Fibroblast of lung (primary cell): ENCODE measurements around the gene TNC. TPM values are rescaled to one million over a fixed set of nuclear protein-coding genes. Genes with fewer than 3 reads are reported as not detected.

ENCODE experiments used
- DNase-seq, 2 donors: peaks; one replicate each; pipeline versions ENCODE4 v3.0.0 to v3.0.0-alpha.2; 2010; ENCODE audit warnings: low read depth in 2 of 2
- H2AFZ ChIP-seq: 2 replicates; pipeline ENCODE4 v1.5.1; 2012; ENCODE audit warnings: low read length, control low read depth, inconsistent platforms
- H3K27ac ChIP-seq: 2 replicates; pipeline ENCODE4 v1.5.1; 2011; ENCODE audit warnings: low read length, control low read depth; ENCODE audit not compliant: insufficient read depth
- H3K27me3 ChIP-seq: 2 replicates; pipeline ENCODE4 v1.5.1; 2011; ENCODE audit warnings: mild to moderate bottlenecking, low read length; ENCODE audit not compliant: control insufficient read depth, insufficient read depth
- H3K36me3 ChIP-seq: 2 replicates; pipeline ENCODE4 v1.5.1; 2011; ENCODE audit warnings: low read length; ENCODE audit not compliant: control insufficient read depth, insufficient read depth
- H3K4me1 ChIP-seq: 2 replicates; pipeline ENCODE4 v1.5.1; 2011; ENCODE audit warnings: low read length; ENCODE audit not compliant: control insufficient read depth, insufficient read depth; ENCODE audit errors: extremely low read depth
- H3K4me2 ChIP-seq: 2 replicates; pipeline ENCODE4 v1.5.1; 2011; ENCODE audit warnings: low read length, control low read depth; ENCODE audit not compliant: insufficient read depth; ENCODE audit errors: extremely low read depth
- H3K4me3 ChIP-seq, 4 experiments: fragments of 200-600 bp in 1 of 4; sonication (generic) in 1 of 4; replicated peaks in 1 of 4; 2 replicates each; pipeline ENCODE4 v1.5.1; 2011 to 2016; ENCODE audit warnings: low read length in 4 of 4, low read depth in 3 of 4, mild to moderate bottlenecking in 3 of 4, control low read depth in 2 of 4, inconsistent platforms in 1 of 4, mixed read lengths in 1 of 4; ENCODE audit not compliant: insufficient read depth in 1 of 4; ENCODE audit errors: control extremely low read depth in 1 of 4
- H3K79me2 ChIP-seq: 2 replicates; pipeline ENCODE4 v1.5.1; 2012; ENCODE audit warnings: mild to moderate bottlenecking, low read length, inconsistent platforms; ENCODE audit not compliant: control insufficient read depth, insufficient read depth
- H3K9ac ChIP-seq: 2 replicates; pipeline ENCODE4 v1.5.1; 2011; ENCODE audit warnings: mild to moderate bottlenecking, low read length, control low read depth; ENCODE audit not compliant: insufficient read depth
- H3K9me3 ChIP-seq: 2 replicates; pipeline ENCODE4 v1.5.1; 2012; ENCODE audit warnings: low read depth, low read length; ENCODE audit not compliant: control insufficient read depth, insufficient read depth
- H4K20me1 ChIP-seq: 2 replicates; pipeline ENCODE4 v1.5.1; 2011; ENCODE audit warnings: low read length; ENCODE audit not compliant: control insufficient read depth, insufficient read depth; ENCODE audit errors: extremely low read depth
- EZH2 ChIP-seq: IDR thresholded peaks from 2 replicates; pipeline ENCODE4 v1.5.1; 2012; ENCODE audit warnings: low read length, control low read depth, mild to moderate bottlenecking; ENCODE audit errors: missing control alignments
- polyA plus RNA-seq, 2 donors: library from polyadenylated mRNA; depleted of rRNA in 1 of 2; stranded (reverse) in 1 of 2; unstranded in 1 of 2; fragments of >200 nt; gene quantifications; 2 replicates each; pipeline ENCODE4 v1.2.1, GENCODE V29; 2011 to 2012; ENCODE audit warnings: missing spikeins in 1 of 2
- total RNA-seq: library from RNA; depleted of rRNA; stranded (reverse); fragments of >200 nt; gene quantifications from 2 replicates; pipeline ENCODE4 v1.2.1, GENCODE V29; 2014
- TF ChIP-seq, protein P1 (sequence below), 2 donors: IDR thresholded peaks in 1 of 2; conservative IDR thresholded peaks in 1 of 2; 1 replicate in 1 of 2; 2 replicates in 1 of 2; pipeline ENCODE4 v1.5.1; 2011 to 2012; ENCODE audit warnings: low read length in 2 of 2, control low read depth in 1 of 2, inconsistent platforms in 1 of 2, low read depth in 1 of 2, mild to moderate bottlenecking in 1 of 2

The TNC gene
- total and polyA plus RNA-seq, 2 donors (not counting 1 experiment from before 2014, with no cell fraction given): 227 to 560 TPM

DNA sequence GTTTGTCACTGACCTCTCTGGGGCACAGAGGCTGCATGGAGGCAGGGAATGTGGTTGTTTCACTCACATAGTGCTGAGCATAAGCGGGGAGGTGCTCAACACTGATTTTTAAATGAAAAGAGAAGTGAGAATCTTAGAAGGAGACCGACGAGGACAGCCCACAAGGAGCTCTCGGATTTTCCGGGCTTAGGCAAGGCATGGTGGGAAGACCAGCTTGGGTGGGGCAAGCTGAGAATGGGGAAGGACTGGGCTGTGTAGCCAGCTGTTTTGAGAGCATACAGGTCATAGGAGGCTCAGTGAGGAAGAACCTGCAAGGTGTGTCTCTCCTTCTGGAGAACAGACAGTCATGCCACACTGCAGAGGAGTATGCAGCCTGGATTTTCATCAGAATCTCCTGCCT is 101.6 kb downstream of the TNC start:
- peaks cover 10% of the 10 kb centered on the region for H3K4me1 ChIP-seq
- H4K20me1 ChIP-seq: no peaks in the 10 kb centered on the region
- no peak overlapping the region for H3K4me2 ChIP-seq
- H3K27me3 ChIP-seq: no peaks in the 10 kb centered on the region
- H3K9ac ChIP-seq: no peak overlapping the region
- TF ChIP-seq, protein P1, sequence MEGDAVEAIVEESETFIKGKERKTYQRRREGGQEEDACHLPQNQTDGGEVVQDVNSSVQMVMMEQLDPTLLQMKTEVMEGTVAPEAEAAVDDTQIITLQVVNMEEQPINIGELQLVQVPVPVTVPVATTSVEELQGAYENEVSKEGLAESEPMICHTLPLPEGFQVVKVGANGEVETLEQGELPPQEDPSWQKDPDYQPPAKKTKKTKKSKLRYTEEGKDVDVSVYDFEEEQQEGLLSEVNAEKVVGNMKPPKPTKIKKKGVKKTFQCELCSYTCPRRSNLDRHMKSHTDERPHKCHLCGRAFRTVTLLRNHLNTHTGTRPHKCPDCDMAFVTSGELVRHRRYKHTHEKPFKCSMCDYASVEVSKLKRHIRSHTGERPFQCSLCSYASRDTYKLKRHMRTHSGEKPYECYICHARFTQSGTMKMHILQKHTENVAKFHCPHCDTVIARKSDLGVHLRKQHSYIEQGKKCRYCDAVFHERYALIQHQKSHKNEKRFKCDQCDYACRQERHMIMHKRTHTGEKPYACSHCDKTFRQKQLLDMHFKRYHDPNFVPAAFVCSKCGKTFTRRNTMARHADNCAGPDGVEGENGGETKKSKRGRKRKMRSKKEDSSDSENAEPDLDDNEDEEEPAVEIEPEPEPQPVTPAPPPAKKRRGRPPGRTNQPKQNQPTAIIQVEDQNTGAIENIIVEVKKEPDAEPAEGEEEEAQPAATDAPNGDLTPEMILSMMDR (conservative IDR thresholded peaks at IDR 0.05 in 1 of 2, IDR thresholded peaks at IDR 0.05 in 1 of 2; ENCODE audit: low read depth in 1 of 2, low read length in 2 of 2): no peak
- no peak for TF ChIP-seq EZH2
- peaks cover 6% of the 10 kb centered on the region for H3K36me3 ChIP-seq
- no peaks in the 10 kb centered on the region for H3K9me3 ChIP-seq
- no peak overlapping the region for H3K27ac ChIP-seq
- no peak overlapping the region for H3K4me3 ChIP-seq
- H2AFZ ChIP-seq: no peak overlapping the region
- no peaks in the 10 kb centered on the region for H3K79me2 ChIP-seq
- DNase-seq: no peak

DNA sequence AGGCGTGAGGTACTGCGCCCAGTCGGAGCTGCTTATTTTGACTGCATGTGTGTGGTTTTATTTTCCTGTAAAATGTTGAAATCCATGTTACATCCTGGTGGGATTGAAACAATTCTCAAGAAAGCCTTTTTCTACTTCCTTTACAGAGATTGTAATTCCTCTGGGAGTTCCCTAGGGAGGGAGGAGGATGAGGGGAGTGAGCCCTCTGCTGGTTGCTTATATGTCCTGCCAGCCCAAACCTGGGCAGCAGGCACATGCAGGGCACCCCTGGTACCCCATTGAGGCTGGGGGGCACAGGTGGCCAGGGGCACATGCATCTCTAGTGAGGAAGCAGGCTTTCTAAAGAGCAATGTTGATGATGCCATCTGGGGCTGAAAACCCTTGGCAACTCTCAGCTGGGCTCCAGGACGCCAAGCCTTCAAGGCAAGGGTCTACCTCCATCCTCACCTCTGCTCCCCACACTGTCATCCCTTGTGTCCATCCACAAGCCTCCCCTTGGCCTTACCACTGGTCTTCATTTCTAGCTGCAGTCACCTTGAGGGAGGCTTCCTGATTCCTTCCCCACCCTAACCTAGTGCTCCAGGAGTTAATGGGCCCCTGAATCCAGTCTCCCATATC is 102.8 kb downstream of the TNC start:
- no peaks in the 10 kb centered on the region for H3K27me3 ChIP-seq
- no peak overlapping the region for H2AFZ ChIP-seq
- no peaks in the 10 kb centered on the region for H3K79me2 ChIP-seq
- H3K4me2 ChIP-seq: no peak overlapping the region
- H3K4me3 ChIP-seq: no peak overlapping the region
- no peak overlapping the region for H3K27ac ChIP-seq
- no peaks in the 10 kb centered on the region for H3K36me3 ChIP-seq
- no peaks in the 10 kb centered on the region for H3K9me3 ChIP-seq
- DNase-seq: peak; percentile 47 to 65
- peaks cover 10% of the 10 kb centered on the region for H3K4me1 ChIP-seq
- TF ChIP-seq EZH2: no peak
- TF ChIP-seq, protein P1 (conservative IDR thresholded peaks at IDR 0.05 in 1 of 2, IDR thresholded peaks at IDR 0.05 in 1 of 2; ENCODE audit: low read depth in 1 of 2, low read length in 2 of 2): peak; percentile 62 to 70
- no peaks in the 10 kb centered on the region for H4K20me1 ChIP-seq
- no peak overlapping the region for H3K9ac ChIP-seq

DNA sequence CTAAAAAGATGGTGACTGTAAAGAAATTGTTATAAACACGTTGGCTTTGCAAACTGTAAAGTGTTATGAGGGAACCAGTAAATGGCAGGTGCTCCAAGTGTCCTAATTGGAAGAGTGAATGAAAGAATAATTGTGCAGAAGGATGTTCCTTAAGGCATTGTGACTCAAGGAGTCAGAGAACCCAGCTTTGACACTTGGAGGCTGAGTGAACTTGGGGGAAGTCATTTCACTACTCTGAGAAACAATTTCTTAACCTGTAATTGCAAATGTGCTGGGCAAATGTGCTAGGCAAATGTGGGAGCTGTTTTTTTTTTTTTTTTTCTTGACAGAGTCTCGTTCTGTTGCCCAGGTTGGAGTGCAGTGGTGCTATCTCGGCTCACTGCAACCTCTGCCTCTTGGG is 103.5 kb downstream of the TNC start:
- no peak overlapping the region for H2AFZ ChIP-seq
- no peak for DNase-seq
- H3K4me3 ChIP-seq: no peak overlapping the region
- H4K20me1 ChIP-seq: no peaks in the 10 kb centered on the region
- no peaks in the 10 kb centered on the region for H3K9me3 ChIP-seq
- no peak for TF ChIP-seq EZH2
- TF ChIP-seq, protein P1 (conservative IDR thresholded peaks at IDR 0.05 in 1 of 2, IDR thresholded peaks at IDR 0.05 in 1 of 2; ENCODE audit: low read depth in 1 of 2, low read length in 2 of 2): no peak
- H3K27ac ChIP-seq: no peak overlapping the region
- no peak overlapping the region for H3K4me2 ChIP-seq
- no peaks in the 10 kb centered on the region for H3K36me3 ChIP-seq
- H3K27me3 ChIP-seq: no peaks in the 10 kb centered on the region
- H3K4me1 ChIP-seq: peaks cover 10% of the 10 kb centered on the region
- H3K9ac ChIP-seq: no peak overlapping the region
- no peaks in the 10 kb centered on the region for H3K79me2 ChIP-seq
